HG03108 (cell line): ENCODE data around the gene ALPK3.
"Not testable (repeated sequence)": the region's sequence is repeated elsewhere in the genome, so short reads cannot be mapped to it uniquely, and the experiment has no call there.

Experiments
- ATAC-seq: cut with Tn5 transposase; IDR thresholded peaks from one replicate; pipeline ENCODE4 v1.9.1; 2021; ENCODE audit warnings: moderate library complexity; ENCODE audit not compliant: unreplicated experiment

Gene ALPK3

DNA sequence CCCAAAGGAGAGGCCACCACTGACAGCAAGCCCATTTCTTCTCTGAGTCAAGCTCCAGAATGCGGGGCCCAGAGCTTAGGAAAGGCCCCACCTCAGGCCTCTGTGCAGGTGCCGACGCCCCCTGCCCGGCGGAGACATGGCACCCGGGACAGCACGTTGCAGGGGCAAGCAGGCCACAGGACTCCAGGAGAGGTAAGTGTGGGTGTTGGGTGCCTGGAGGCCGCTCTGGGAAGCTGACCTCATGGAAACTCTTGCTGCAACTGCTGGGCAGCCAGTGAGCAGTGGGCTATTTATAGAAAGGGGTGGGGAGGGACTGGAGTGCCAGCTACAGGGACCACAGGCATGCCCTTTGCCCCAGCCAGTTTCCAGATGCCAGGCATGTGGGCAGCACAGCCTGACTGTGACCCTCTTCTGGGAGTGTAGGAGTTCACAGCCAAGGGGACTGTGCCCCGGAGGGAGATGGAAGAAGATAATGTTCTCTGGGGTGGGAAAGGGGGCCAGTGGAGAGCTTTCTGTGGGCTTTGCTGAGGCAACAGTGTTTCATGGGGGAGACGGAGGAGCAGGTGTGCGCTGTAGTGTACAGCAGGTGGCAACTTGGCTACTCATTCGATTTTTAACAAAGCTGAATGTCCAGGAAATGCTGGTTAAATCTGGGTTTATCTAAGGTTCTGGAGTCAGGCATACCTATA lies 23.7 kb downstream of the ALPK3 start:
- no peak for ATAC-seq

DNA sequence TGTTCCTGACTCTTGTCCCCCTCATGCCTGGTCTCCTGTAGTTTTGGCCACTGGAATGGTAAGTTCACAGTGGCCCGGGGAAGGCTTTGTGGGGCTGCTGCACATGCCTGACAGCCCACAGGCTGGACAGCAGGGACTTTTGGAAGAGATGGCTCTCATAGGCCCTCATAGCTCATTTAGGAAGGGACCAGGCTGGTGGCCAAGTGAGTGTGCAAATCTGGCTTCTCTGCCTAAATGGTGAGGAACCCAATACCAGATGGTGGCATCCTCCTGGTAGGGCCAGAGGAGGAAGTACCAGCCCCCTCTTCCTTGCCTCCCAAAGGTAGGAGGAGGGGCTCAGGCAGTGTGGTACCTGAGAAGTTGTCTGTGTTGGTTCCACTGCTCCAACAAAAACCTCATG lies 25.6 kb downstream of the ALPK3 start:
- ATAC-seq: no peak

DNA sequence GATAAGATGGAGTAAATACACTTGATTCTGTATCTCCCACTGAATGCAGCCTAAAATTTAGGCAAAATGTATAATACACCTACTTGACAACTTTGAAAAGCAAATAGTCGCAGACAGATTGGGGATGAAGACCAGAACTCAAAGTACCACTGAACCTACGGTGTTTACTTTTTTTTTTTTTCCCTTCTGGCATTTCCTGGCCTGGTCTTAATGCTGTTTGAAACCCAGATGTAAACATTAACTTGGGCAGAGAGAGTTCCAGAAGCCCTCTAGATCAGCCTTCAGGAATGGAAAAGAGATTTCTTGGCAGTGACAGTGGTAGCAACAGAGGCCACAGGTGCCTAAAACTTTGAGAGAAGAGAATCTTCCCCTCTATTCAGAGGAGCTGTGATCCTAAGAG lies 27.8 kb downstream of the ALPK3 start:
- no peak for ATAC-seq

DNA sequence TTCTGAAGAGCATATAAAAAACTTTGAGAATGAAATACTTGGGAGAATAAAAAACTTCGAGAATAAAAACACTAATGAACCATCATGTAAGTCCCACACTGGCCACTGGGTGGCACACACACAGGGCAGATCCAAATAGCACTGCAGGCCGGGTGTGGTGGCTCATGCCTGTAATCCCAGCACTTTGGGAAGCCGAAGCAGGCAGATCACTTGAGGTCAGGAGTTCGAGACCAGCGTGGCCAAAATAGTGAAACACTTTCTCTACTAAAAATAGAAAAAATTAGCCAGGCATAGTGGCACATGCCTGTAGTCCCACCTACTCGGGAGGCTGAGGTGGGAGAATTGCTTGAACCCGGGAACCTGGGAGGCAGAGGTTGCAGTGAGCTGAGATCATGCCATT lies 28.5 kb downstream of the ALPK3 start:
- not testable (repeated sequence) for ATAC-seq

DNA sequence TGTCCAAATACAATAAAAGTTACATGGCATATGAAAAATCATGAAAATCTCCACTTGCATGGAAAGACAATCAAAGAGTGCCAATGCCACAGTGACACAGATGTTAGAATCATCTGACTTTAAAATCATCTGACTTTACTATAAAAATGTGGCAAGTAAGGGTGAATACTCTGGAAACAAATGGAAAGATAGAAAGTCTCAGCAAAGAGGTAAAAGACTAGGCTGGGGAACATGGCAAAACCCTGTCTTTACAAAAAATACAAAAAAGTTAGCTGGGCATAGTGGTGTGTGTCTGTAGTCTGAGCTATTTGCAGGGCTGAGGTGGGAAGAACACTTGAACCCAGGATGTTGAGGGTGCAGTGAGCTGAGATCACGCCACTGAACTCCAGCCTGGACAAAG lies 29.1 kb downstream of the ALPK3 start:
- ATAC-seq: no peak

DNA sequence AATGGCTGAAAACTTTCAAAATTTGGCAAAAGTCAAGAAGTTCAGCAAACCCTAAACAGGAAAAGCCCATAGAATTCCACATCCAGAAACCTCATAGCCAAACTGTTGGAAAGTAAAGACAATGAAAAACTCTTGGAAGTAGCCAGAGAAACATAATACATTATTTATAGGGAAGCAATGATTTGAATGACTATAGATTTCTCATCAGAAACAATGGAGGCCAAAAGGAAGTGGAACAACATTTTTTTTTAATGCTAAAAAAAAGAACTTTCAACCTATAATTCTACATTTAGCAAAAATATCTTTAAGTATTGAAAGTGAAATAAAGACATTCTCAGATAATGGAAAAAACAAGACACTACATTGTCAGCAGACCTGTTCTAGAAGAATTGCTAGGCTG lies 30.2 kb downstream of the ALPK3 start:
- ATAC-seq: no peak

DNA sequence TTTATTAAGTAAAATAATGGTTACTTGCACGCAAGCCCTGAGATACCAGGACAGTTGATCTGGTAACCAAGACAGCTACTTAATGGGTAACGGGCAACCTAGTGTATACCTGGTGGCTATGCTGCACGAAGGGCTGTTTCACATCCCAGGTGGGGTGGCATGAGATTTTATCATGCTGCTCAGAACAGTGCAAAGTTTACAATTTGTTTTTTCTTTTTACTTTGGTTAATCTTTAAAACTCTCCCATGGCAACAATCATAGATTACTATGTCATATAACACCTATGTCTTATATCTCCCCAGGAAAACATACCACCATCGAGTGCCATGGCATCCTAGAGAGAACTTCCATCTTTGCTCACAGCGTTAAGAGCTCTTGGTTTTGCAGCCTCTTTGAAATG lies 35.1 kb downstream of the ALPK3 start:
- ATAC-seq: no peak

DNA sequence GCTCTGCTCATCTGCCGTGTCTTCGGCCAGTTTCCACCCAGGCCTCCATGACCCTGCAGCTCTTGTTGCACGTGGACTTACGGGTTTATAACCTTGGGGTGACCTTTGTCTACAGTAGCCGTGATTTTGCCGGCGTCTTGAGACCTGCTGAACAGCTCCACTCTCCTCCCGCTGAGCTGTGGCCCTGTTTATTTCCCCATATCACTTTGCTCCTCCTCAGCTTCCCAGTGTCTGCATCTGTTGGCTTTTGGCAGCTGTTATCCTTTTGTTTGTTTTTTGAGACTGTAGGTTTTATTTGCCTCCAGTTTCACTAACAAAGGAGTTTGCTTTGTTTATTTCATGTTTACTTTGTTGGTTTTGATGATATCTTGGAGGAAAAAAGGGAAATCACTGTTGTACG lies 38.0 kb downstream of the ALPK3 start:
- no peak for ATAC-seq

DNA sequence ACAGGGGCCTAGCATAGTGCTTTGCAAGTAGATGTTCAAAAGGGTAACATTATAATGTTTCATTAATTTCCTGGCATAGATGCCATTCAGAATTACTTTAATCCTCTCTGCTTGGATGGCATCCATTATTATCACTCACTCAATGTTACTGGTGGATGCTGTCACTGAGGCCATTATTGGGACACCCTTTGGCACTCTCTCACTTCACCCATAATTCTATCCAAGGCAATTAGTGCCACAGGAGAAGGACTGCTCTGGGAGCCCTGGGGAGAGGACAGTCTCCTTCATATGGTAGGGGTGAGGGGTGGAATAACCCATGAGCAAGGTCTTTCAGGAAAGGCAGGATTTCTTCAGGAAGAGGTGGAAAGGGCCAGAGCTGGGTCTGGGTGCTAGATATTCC lies 38.6 kb downstream of the ALPK3 start:
- ATAC-seq: no peak

DNA sequence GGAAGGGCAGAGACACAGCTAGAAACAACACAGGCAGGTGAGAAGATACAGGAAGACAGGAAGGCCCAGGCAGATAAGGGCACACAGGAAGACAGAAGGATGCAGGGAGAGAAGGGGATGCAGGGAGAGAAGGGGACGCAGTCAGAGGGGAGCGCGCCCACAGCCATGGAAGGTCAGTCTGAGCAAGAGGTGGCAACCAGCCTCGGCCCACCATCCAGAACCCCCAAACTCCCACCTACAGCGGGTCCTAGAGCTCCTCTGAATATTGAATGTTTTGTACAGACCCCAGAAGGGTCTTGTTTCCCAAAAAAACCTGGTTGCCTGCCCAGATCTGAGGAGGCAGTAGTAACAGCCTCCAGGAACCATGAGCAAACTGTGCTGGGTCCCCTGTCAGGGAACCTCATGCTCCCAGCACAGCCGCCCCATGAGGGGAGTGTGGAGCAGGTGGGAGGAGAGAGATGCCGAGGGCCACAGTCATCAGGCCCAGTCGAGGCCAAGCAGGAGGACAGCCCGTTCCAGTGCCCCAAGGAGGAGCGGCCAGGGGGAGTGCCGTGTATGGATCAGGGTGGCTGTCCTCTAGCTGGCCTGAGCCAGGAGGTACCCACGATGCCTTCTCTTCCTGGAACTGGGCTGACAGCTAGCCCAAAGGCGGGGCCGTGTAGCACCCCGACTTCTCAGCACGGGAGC lies 39.7 kb downstream of the ALPK3 start:
- ATAC-seq: no peak

DNA sequence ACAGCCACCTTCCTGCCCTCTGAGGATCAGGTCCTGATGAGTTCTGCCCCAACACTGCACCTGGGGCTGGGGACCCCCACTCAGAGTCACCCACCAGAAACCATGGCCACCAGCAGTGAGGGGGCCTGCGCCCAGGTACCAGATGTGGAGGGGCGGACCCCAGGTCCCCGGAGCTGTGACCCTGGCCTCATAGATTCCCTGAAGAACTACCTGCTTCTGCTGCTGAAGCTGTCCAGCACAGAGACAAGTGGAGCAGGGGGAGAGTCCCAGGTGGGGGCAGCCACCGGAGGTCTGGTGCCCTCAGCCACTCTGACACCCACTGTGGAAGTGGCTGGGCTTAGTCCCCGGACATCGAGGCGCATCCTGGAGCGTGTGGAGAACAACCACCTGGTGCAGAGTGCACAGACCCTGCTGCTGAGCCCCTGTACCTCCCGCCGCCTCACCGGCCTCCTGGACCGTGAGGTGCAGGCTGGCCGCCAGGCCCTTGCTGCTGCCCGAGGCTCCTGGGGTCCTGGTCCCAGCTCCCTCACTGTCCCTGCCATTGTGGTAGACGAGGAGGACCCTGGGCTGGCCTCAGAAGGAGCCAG lies 40.4 kb downstream of the ALPK3 start:
- ATAC-seq: no peak

DNA sequence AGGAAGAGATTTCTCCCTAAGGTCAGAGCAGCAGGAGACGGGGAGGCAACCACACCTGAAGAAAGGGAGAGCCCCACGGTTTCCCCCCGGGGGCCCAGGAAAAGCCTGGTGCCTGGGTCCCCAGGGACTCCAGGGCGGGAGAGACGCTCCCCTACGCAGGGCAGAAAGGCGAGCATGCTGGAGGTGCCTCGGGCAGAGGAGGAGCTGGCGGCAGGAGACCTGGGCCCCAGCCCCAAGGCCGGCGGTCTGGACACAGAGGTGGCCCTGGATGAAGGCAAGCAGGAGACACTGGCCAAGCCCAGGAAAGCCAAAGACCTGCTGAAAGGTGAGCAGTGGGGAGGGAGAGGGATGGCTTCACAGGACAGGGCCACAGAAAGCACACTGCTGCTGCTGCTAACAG lies 41.1 kb downstream of the ALPK3 start:
- ATAC-seq: no peak

DNA sequence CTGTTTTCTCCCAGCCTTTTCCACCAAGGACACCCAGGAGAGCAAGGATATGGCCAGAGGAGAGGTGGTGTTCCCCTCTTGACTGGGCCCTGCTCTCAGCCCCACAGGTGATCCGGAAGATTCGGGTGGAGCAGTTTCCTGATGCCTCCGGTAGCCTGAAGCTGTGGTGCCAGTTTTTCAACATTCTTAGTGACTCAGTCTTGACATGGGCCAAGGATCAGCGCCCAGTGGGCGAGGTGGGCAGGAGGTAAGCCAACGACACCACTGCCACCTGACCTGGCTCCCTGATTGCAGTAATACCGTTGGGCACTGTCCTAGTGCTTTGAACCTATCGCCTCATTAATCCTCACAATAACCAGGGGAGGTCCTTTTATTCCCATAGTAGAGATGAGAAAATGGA lies 42.0 kb downstream of the ALPK3 start:
- no peak for ATAC-seq

DNA sequence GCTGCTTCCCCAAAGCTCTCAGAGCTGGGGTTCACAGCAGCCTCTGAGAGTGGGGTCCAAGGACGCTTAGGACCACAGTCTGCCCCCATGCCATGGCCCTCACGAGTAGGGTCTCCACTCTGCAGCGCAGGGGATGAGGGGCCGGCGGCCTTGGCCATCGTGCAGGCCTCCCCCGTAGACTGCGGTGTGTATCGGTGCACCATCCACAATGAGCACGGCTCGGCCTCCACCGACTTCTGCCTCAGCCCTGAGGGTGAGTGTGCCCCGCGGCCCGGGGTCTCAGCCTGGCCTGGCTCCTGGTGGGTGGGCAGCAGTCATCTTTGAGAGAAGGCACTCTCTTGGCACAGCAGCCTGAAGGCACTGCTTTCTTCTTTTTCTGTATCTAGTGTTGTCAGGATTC lies 42.5 kb downstream of the ALPK3 start:
- ATAC-seq: no peak

DNA sequence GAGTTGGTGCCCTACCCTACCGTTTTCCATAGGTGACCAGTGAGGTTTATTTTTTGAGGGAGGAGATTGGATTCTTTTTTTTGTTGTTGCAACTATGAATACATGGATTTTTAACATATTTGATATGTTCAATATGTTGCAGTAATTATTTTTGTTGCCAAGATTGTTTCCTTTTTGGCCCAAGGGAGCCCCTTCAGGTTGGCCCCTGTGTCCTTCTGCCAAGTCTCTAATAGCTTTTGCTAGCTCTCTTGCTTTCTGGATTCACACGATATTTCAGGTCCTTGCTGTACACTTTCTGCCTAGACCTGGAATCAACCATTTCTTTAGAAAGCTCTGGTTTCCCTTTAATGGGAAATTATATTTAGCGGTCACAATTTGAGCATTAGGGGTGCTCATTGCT lies 44.6 kb downstream of the ALPK3 start:
- ATAC-seq: no peak

DNA sequence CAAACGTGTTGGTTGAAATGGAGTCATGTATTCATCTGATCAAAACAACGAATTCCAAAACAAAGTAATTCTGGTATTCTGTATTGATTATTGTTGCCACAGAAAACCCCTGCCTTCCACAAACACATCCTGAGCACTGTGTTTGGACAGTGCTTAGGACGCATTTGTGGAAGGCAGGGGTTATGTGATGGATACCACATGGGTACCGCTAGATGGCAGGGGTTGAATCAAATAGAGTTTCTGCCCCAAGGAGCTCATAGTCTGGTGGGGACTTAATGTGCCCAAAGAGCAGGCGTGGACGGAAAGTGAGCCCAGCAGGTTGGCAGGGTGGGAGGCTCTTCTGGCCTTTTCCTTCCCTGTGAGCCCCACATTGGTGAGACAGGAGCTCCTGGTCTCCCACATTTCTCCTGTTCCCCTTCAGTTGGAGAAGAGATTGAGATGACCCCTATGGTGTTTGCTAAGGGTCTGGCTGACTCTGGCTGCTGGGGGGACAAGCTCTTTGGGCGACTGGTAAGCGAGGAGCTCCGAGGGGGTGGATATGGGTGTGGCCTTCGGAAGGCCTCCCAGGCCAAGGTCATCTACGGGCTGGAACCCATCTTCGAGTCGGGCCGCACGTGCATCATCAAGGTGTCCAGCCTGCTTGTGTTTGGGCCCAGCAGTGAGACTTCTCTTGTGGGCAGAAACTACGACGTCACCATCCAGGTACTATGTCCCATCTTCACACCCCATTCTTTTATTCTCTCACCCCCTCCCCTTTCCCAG lies 45.2 kb downstream of the ALPK3 start:
- ATAC-seq: no peak

DNA sequence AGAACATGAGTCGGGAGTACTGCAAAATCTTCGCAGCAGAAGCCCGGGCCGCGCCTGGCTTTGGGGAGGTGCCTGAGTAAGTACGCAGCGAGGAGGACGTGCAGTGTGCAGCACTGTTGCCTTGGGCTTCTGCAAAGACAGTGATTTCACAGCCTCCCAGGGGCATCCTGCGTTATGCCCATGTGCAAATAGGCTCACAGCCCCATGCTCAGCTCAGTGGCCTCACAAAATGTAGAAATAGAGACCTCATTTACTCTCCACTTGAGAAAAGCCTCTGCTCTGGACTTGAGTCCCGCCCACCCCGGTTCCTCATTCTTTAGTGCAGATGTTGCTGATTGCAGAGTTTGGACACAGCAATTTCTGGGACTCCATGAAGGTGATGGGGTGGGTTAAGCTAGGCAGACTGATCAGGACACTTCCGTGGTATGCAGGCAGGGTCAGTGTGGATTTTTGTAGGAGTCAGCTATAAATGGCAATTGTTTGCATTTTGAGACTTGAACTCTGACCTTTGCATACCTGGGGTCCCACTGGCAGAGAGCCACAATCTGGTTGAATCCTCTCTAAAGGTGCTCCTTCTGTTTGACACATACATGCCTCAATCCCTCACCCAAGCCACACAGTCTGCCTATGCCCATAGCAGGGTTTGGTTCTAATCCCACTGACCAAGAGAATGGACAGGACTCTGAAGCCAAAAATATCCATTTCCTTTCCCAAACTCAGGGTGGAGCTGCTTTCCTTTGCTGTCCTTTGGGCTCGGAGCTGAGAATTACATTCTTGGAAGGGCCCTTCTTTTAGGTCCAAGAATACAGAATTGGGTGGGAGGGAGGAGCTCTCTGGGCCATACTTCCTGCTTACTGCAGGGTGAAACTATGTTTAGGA lies 46.6 kb downstream of the ALPK3 start:
- ATAC-seq: no peak

DNA sequence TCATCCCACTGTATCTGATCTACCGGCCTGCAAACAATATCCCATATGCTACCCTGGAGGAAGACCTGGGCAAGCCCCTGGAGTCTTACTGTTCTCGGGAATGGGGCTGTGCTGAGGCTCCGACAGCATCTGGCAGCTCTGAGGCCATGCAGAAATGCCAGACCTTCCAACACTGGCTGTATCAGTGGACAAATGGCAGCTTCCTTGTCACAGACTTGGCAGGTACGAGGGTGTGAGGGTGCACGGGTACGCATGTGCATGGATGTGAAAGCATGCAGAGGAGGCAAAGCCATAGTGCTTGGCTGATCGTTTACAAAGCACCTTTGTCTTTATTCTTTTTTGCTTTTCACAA lies 47.3 kb downstream of the ALPK3 start:
- no peak for ATAC-seq

DNA sequence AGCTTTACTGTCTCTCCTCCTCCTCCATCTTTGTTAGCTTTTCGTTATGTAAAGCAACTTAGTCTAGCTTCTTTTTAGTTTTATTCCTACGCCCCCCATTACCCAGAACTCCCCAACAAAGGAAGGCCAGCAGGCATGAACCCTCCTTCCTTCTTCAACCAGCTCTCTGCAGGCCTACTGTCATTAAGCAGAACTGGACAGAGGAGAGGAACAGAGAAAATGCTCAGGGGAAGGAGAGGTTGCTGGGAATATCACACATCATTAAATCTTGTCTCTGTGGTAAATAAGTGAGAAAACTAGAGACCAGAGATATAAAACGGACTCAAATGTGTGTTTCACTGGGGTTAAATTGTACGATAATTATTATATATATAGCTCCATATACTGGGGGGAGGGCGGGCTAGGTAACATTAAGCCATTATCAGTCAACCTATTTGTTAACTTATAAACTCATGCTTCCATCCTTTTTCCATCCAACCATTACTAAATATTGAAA lies 48.0 kb downstream of the ALPK3 start:
- ATAC-seq: no peak

DNA sequence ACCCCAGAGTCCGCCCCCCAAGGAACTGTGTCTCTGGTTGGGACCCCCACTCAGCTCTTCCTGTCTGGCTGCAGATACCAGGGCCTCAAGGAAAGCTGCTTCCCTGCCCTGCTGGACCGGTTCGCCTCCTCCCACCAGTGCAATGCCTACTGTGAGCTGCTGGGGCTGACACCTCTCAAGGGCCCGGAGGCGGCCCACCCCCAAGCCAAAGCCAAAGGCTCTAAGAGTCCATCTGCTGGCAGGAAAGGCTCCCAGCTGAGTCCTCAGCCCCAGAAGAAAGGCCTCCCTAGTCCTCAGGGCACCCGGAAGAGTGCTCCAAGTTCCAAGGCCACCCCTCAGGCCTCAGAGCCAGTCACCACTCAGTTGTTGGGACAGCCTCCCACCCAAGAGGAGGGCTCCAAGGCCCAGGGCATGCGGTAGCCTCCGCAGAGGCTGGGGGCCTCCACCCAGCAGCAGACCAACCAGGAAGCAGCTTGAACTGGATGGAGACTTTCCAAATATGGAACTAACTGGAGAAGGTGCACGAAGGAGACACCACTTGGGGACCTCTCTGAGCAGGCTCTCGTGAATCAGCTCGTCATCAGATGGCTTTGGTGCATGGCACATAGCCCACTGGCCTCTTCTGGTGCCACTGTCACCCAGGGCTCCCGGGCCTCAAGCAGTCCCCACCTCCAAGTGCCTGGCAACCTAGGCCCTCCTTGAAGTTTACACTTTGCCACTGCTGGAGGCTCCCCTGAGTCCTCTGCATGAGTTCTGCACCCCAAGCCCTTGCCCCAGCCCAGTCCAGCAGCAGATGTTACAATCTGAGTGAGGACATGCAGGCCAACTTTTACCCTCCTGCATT lies 51.1 kb downstream of the ALPK3 start:
- no peak for ATAC-seq
